HepG2 (cell line): ENCODE results near the gene ZDHHC16. TPM values are rescaled to one million over a fixed set of nuclear protein-coding genes. Genes with fewer than 3 reads are reported as not detected.

Source experiments
- ATAC-seq: fragments of 200-7000 bp; cut with Tn5 transposase; 3 replicates; pipeline ENCODE4 v1.9.1; 2020; ENCODE audit warnings: mild to moderate bottlenecking, moderate library complexity
- BruUV-seq: library from RNA; stranded (reverse); fragments of 400-500 nt; replicated peaks from 2 replicates; lab custom pipeline; 2021; lab: Mats Ljungman, UMichigan
- CTCF ChIA-PET: fragments of 300-600 bp; formaldehyde crosslinking; extraction: SDS; loops from one replicate; lab custom pipeline; 2021; ENCODE audit warnings: low total read pairs, inconsistent platforms, low intra/inter-chr PET ratio; lab: Yijun Ruan, JAX
- POLR2A ChIA-PET: fragments of 350-600 bp; sonication (Branson Sonifier 250); formaldehyde crosslinking; loops from one replicate; lab custom pipeline; 2020; ENCODE audit warnings: antibody characterized with exemption, inconsistent platforms; lab: Yijun Ruan, JAX
- DNase-seq: peaks from one replicate; pipeline ENCODE4 v3.0.0-alpha.2; 2015; ENCODE audit warnings: low spot score
- FAIRE-seq: peaks from 3 replicates; lab custom pipeline; 2011; peaks lifted over from hg19 to GRCh38; lab: Jason Lieb, UNC
- H2AFZ ChIP-seq: one replicate; pipeline ENCODE4 v1.6.1; 2011; ENCODE audit warnings: low read length, inconsistent platforms
- H3K27ac ChIP-seq: fragments of 300-600 bp; 3 replicates; pipeline ENCODE4 v1.8.0; 2011; ENCODE audit warnings: mixed run types, mild to moderate bottlenecking, mixed read lengths, low read length, inconsistent platforms; ENCODE audit not compliant: insufficient read depth; ENCODE audit errors: extremely low read length
- H3K27me3 ChIP-seq, 2 experiments: fragments of 200-600 bp in 1 of 2; 2 replicates in 1 of 2; 3 replicates in 1 of 2; pipeline versions ENCODE4 v1.6.0 to v1.8.0; 2011; ENCODE audit warnings: low read length in 2 of 2, mild to moderate bottlenecking in 2 of 2, moderate library complexity in 2 of 2, inconsistent platforms in 1 of 2; ENCODE audit not compliant: insufficient read depth in 2 of 2, control insufficient read depth in 1 of 2
- H3K36me3 ChIP-seq, 2 experiments: fragments of 200-600 bp in 1 of 2; replicated peaks in 1 of 2; 2 replicates in 1 of 2; 3 replicates in 1 of 2; pipeline versions ENCODE4 v1.5.1 to v1.8.0; 2011; ENCODE audit warnings: low read length in 2 of 2, inconsistent platforms in 1 of 2; ENCODE audit not compliant: insufficient read depth in 2 of 2, control insufficient read depth in 1 of 2
- H3K4me1 ChIP-seq: 2 replicates; pipeline ENCODE4 v1.5.1; 2012; ENCODE audit warnings: low read length, inconsistent platforms; ENCODE audit not compliant: insufficient read depth
- H3K4me2 ChIP-seq: 2 replicates; pipeline ENCODE4 v1.6.0; 2011; ENCODE audit warnings: low read depth, low read length, inconsistent platforms
- H3K4me3 ChIP-seq, 3 experiments: fragments of 200-600 bp in 1 of 3; sonication (generic), shearing (Covaris generic) in 1 of 3; replicated peaks in 1 of 3; 2 replicates each; pipeline ENCODE4 v1.5.1; 2011 to 2016; ENCODE audit warnings: low read length in 3 of 3, inconsistent platforms in 2 of 3, low read depth in 2 of 3, mild to moderate bottlenecking in 2 of 3, control low read depth in 1 of 3, mixed read lengths in 1 of 3; ENCODE audit not compliant: insufficient read depth in 1 of 3
- H3K79me2 ChIP-seq: one replicate; pipeline ENCODE4 v1.6.1; 2011; ENCODE audit warnings: low read length, inconsistent platforms; ENCODE audit not compliant: insufficient read depth
- H3K9ac ChIP-seq: 2 replicates; pipeline ENCODE4 v1.6.0; 2011; ENCODE audit warnings: mild to moderate bottlenecking, low read depth, low read length, inconsistent platforms; ENCODE audit not compliant: insufficient read depth
- H3K9me3 ChIP-seq: 2 replicates; pipeline ENCODE4 v1.5.1; 2012; ENCODE audit warnings: mild to moderate bottlenecking, low read length
- H4K20me1 ChIP-seq: 2 replicates; pipeline ENCODE4 v1.6.0; 2011; ENCODE audit warnings: inconsistent platforms, mild to moderate bottlenecking, low read length, moderate library complexity; ENCODE audit not compliant: insufficient read depth
- CHCHD3 ChIP-seq: sonication (generic); formaldehyde crosslinking; IDR thresholded peaks from 2 replicates; pipeline ENCODE4 v1.8.0; 2022; ENCODE audit warnings: mild to moderate bottlenecking, missing genetic modification reagents, moderate library complexity
- HCFC1 ChIP-seq: fragments of 150-350 bp; IDR thresholded peaks from 2 replicates; pipeline ENCODE4 v1.6.1; 2014; ENCODE audit warnings: low read depth, low read length
- ZBTB40 ChIP-seq, 2 experiments: fragments of 450-650 bp in 1 of 2; sonication (generic) in 1 of 2; formaldehyde crosslinking in 1 of 2; IDR thresholded peaks; 2 replicates each; pipeline versions ENCODE4 v1.6.1 to v1.8.0; 2016 to 2022; ENCODE audit warnings: antibody characterized with exemption in 1 of 2, mild to moderate bottlenecking in 1 of 2, missing genetic modification reagents in 1 of 2
- ZNF143 ChIP-seq: sonication (generic); formaldehyde crosslinking; IDR thresholded peaks from 2 replicates; pipeline ENCODE4 v1.4.0; 2020; ENCODE audit warnings: missing genetic modification reagents
- WGBS: methylation state at CpG from one replicate; pipeline ENCODE4 v1.1.6; 2017; ENCODE audit warnings: low lambda C conversion rate; 5-methylcytosine and 5-hydroxymethylcytosine counted together
- in situ Hi-C: cut with HindIII; loops from 2 replicates; pipeline ENCODE4 v1.10.0; 2017; ENCODE audit warnings: low pct_unique_long_range_greater_than_20kb; ENCODE audit not compliant: extremely low pct_ligation_motif_present
- intact Hi-C: fragments of 100-400 bp; cut with micrococcal nuclease; formaldehyde crosslinking; loops from one replicate; pipeline ENCODE4 v1.10.0; 2022; ENCODE audit not compliant: unreplicated experiment
- polyA plus RNA-seq, 8 experiments: library from polyadenylated mRNA; depleted of rRNA in 3 of 8; stranded (reverse) in 7 of 8; unstranded in 1 of 8; fragments of >200 nt; fragmentation: Illumina TruSeq in 4 of 8; extraction: Trizol in 4 of 8; gene quantifications; 2 replicates each; pipeline versions ENCODE4 v1.2.1 to v1.2.3, GENCODE V29; 2011 to 2016; ENCODE audit warnings: low read depth in 4 of 8, missing spikeins in 1 of 8, mixed read lengths in 1 of 8; ENCODE audit not compliant: insufficient read depth in 1 of 8
- total RNA-seq, 5 experiments: library from RNA; depleted of rRNA; stranded (reverse); fragments of >200 nt; fragmentation: Illumina TruSeq; extraction: Trizol; gene quantifications; 2 replicates each; pipeline ENCODE4 v1.2.3, GENCODE V29; 2016; ENCODE audit warnings: low read depth in 1 of 5

The ZDHHC16 gene
- total and polyA plus RNA-seq, 2 of the 13 experiments (the other 11 are each of a cell fraction or from before 2014, with no cell fraction given): 40.8 to 41.8 TPM

- no peak for TF ChIP-seq ZBTB40 (IDR thresholded peaks at IDR 0.05)
- no peak for TF ChIP-seq ZBTB40 (CRISPR knock-in tag; IDR thresholded peaks at IDR 0.05)
- no peak for TF ChIP-seq CHCHD3 (CRISPR knock-in tag)
- TF ChIP-seq HCFC1: no peak
Observed at GRCh38 chr10:97503406-97503805, 57.4 kb downstream of the ZDHHC16 start (continued).

GRCh38 chr10:97505152-97505551 lies 59.2 kb downstream of the ZDHHC16 start:
- no peaks in the 10 kb centered on the region; a peak in 1 of 5 replicates for H3K36me3 ChIP-seq
- H3K9ac ChIP-seq: no peak overlapping the region
- intact Hi-C loops (no loop called here), in situ Hi-C loops (no loop called here)
- no peak overlapping the region for H2AFZ ChIP-seq
- FAIRE-seq: no peak
- WGBS: 78% methylated on average over 1 of the region's 1 CpG
- no peaks in the 10 kb centered on the region; the same call in 1 of the 2 replicates for H4K20me1 ChIP-seq
- no peak for TF ChIP-seq ZNF143
- no peak overlapping the region for H3K4me2 ChIP-seq
- ChIA-PET POLR2A (no interaction called here), CTCF (no interaction called here)
- H3K79me2 ChIP-seq: peaks cover 3% of the 10 kb centered on the region
- H3K27ac ChIP-seq: no peak overlapping the region
- DNase-seq: no peak
- H3K27me3 ChIP-seq: no peaks in the 10 kb centered on the region
- no peak overlapping the region for H3K4me3 ChIP-seq
- H3K4me1 ChIP-seq: peaks cover 18% of the 10 kb centered on the region
- ATAC-seq: no peak
- no peaks in the 10 kb centered on the region for H3K9me3 ChIP-seq
- BruUV-seq: no TSS peak
